Activated naive CD4-positive, alpha-beta T cell treated with anti-CD3 and anti-CD28 coated beads for 36 hours (primary cell): ENCODE measurements around the gene MMS19. TPM values are rescaled to one million over a fixed set of nuclear protein-coding genes. Genes with fewer than 3 reads are reported as not detected.

Experiments
- CTCF ChIA-PET: fragments of 350-600 bp; sonication (Branson Sonifier 250); formaldehyde crosslinking; loops from one replicate; lab custom pipeline; 2021; ENCODE audit warnings: antibody characterized with exemption; lab: Charles Lee
- DNase-seq: peaks from one replicate; pipeline ENCODE4 v3.0.0-alpha.2; 2020
- H3K27ac Mint-ChIP-seq: one replicate; pipeline ENCODE4 v1.8.0; 2021; ENCODE audit warnings: mild to moderate bottlenecking, mixed read lengths
- H3K27me3 Mint-ChIP-seq: one replicate; pipeline ENCODE4 v1.8.0; 2021; ENCODE audit warnings: low read depth, mixed read lengths
- H3K36me3 Mint-ChIP-seq: one replicate; pipeline ENCODE4 v1.8.0; 2021; ENCODE audit warnings: low read depth, mixed read lengths
- H3K4me1 Mint-ChIP-seq: one replicate; pipeline ENCODE4 v1.8.0; 2021; ENCODE audit warnings: low read depth, mixed read lengths
- H3K4me3 Mint-ChIP-seq: one replicate; pipeline ENCODE4 v1.8.0; 2021; ENCODE audit warnings: mild to moderate bottlenecking, moderate library complexity, mixed read lengths
- H3K9me3 Mint-ChIP-seq: one replicate; pipeline ENCODE4 v1.8.0; 2021; ENCODE audit warnings: mixed read lengths
- intact Hi-C: fragments of 100-400 bp; cut with micrococcal nuclease; formaldehyde crosslinking; loops from one replicate; pipeline ENCODE4 v1.15.1; 2023
- total RNA-seq, 2 experiments: library from RNA; stranded (reverse); gene quantifications; one replicate each; pipeline ENCODE4 v1.2.3, GENCODE V29; 2021

MMS19 gene
- total RNA-seq, 2 experiments from 2014 or later, result 95.0 to 95.6 TPM

DNA sequence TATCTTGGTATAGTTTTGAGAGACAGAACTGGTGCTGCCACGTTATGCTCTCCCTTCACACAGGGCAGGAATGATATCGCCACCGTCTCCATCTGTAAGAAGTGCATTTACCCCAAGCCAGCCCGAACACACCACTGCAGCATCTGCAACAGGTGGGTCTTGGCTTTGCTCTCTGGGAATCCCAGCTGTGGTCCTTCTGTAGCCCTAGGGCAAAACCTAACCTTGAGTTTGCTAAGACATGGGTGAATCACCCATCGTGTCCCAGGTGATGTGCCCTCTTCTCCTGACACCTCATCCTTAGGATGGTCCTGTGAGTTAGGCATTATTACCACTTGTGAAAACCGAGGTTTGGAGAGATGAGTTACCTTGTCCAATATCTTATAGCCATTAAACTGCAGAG is 45.9 kb downstream of the MMS19 start:
- H3K27me3 Mint-ChIP-seq, result no peaks in the 10 kb centered on the region
- H3K4me3 Mint-ChIP-seq, result no peak overlapping the region
- no peaks in the 10 kb centered on the region for H3K9me3 Mint-ChIP-seq
- intact Hi-C loops, result no loop called here
- H3K27ac Mint-ChIP-seq, result no peak overlapping the region
- no peak for DNase-seq
- H3K4me1 Mint-ChIP-seq, result peaks cover 47% of the 10 kb centered on the region
- CTCF ChIA-PET, result interaction anchor here (1.0 to 1.3 kb wide), 3 partner anchors 44 to 69 kb away, joined by 3 to 5 read pairs (median 3); no protein-coding TSS in a partner anchor
- peaks cover 28% of the 10 kb centered on the region for H3K36me3 Mint-ChIP-seq

DNA sequence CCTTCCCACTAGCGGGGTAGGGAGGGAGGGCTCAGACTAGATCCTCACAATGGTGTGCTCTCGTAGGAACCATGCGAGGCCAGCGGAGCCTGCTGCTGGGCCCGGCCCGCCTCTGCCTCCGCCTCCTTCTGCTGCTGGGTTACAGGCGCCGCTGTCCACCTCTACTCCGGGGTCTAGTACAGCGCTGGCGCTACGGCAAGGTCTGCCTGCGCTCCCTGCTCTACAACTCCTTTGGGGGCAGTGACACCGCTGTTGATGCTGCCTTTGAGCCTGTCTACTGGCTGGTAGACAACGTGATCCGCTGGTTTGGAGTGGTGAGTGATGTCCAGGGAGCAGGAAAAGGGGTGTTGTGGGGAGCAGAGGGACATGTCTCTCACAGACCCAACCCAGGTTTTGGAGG is 46.6 kb downstream of the MMS19 start:
- CTCF ChIA-PET, result no interaction called here
- Mint-ChIP-seq H3K9me3 (no peaks in the 10 kb centered on the region), H3K27me3 (no peaks in the 10 kb centered on the region), H3K4me3 (no peak overlapping the region), H3K27ac (no peak overlapping the region), H3K4me1 (peaks cover 55% of the 10 kb centered on the region), H3K36me3 (peaks cover 20% of the 10 kb centered on the region)
- intact Hi-C loops, result no loop called here
- DNase-seq, result no peak

DNA sequence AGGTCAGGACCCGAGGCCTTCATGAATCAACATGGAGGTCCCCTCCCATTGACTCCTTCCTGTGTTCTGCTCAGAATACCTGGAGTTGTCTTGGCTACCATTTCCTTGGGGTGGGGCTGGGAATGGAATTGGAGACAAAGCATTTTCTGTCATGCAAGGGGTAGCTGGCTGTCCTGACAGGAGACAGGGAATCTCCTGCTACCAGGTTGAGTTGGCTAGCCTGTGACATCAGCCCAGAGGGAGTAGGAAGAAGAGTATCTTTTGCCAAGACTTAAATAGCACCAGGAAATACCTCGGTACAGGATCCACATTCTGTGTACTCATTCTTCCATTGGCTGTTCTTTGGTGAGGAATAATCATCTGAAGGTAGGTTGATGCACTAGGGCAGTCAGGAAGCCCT is 47.4 kb downstream of the MMS19 start:
- CTCF ChIA-PET, result no interaction called here
- H3K9me3 Mint-ChIP-seq, result no peaks in the 10 kb centered on the region
- intact Hi-C loops, result no loop called here
- no peak for DNase-seq
- no peaks in the 10 kb centered on the region for H3K27me3 Mint-ChIP-seq
- H3K36me3 Mint-ChIP-seq, result peaks cover 18% of the 10 kb centered on the region
- H3K4me1 Mint-ChIP-seq, result peaks cover 60% of the 10 kb centered on the region
- peak overlapping the region; percentile 57 for H3K27ac Mint-ChIP-seq
- no peak overlapping the region for H3K4me3 Mint-ChIP-seq

DNA sequence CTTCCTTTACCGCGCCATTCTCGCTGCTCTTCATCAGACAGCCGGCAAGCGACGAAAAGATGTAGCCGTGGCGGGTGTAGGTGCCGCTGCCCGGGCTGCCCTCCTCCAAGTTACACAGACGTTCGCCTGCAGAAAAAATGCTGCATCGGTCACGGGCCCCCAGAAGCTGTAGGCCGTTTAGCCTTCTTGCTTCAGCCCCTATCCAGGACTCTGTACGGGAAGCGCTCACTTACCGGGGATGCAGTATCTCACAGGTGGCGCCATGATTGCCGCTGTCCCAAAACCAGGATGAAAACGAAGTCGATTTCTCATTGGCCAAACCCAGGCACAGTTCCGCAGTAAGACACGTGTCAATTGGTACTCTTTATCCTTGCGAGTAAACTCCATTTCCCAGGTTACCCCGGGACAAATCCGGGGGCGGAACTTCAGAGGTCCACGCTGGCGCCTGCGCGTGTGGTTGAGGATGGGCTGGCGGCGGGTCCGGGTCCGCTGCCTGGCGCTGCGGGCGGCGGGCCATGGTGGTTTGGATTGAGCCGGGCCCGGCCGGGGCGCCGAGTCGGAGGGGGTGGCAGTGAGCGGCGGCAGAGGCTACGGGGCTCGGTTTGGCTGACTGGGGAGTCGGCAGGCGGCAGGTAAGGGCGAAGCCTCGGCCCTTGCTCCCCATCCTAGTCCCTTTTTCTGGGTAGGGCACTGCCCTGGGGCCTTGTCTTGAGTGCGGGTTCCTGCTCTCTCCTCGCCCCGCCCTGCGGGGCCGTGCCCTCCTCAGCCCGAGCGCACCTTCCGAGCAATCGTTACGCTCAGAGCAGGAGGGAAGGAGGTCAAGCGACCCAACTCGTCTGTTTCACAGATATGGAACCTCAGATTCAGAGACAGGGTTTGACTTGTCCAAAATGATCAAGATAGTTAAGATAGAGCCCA is 52.2 kb downstream of the MMS19 start, which contains the start of the genes EXOSC1 and ZDHHC16:
Gene EXOSC1, minus strand, starts transcription at position 285 of the 918 bp plus-strand sequence. Its CDS starts 21 bp downstream, at position 264.
Gene ZDHHC16, plus strand, starts transcription at position 454 of the 918 bp plus-strand sequence. CDS start 5,501 bp downstream, outside the sequence.
- Mint-ChIP-seq H3K4me1 (peaks cover 53% of the 10 kb centered on the region), H3K27me3 (no peaks in the 10 kb centered on the region), H3K9me3 (no peaks in the 10 kb centered on the region), H3K36me3 (peaks cover 8% of the 10 kb centered on the region), H3K27ac (peak within 1 kb of the TSS; percentile 80), H3K4me3 (peak within 1 kb of the TSS; percentile 86)
- peak; percentile 95 for DNase-seq
- intact Hi-C loops, result loop anchor here (1.0 to 2.0 kb wide), 6 partner anchors 18 to 195 kb away; partner anchors contain the start of genes MMS19, PI4K2A, RRP12 and UBTD1
- CTCF ChIA-PET, result interaction anchor here (0.6 to 4.6 kb wide), 5 partner anchors 18 to 63 kb away, joined by 3 to 49 read pairs (median 8); no protein-coding TSS in a partner anchor

DNA sequence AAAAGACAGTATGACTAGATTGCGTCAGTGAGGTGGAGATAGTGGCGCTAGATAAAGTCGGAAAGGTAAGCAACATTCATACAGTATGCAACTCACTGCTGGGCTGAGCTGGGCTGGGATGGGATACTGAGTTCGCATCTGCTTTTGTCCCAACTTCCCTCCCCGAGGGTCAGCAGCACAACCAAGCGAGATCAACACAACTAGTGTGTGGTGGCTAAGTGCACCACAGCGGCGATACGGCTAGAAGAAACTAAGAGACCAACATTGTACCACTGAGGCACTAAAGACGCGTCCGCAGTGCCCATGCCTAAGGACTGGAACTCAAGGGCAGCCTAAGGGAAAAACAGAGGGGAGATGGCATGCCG is 52.9 kb downstream of the MMS19 start:
- H3K9me3 Mint-ChIP-seq, result no peaks in the 10 kb centered on the region
- DNase-seq, result no peak
- CTCF ChIA-PET, result interaction anchor here (0.6 to 4.6 kb wide), 8 partner anchors 15 to 62 kb away, joined by 3 to 49 read pairs (median 5); partner anchors contain the start of gene RRP12
- H3K4me3 Mint-ChIP-seq, result peak overlapping the region; percentile 86
- peak overlapping the region; percentile 80 for H3K27ac Mint-ChIP-seq
- H3K36me3 Mint-ChIP-seq, result peaks cover 9% of the 10 kb centered on the region
- peaks cover 46% of the 10 kb centered on the region for H3K4me1 Mint-ChIP-seq
- intact Hi-C loops, result loop anchor here (1.0 kb wide), 1 partner anchor 22 kb away; no protein-coding TSS in a partner anchor
- H3K27me3 Mint-ChIP-seq, result no peaks in the 10 kb centered on the region

DNA sequence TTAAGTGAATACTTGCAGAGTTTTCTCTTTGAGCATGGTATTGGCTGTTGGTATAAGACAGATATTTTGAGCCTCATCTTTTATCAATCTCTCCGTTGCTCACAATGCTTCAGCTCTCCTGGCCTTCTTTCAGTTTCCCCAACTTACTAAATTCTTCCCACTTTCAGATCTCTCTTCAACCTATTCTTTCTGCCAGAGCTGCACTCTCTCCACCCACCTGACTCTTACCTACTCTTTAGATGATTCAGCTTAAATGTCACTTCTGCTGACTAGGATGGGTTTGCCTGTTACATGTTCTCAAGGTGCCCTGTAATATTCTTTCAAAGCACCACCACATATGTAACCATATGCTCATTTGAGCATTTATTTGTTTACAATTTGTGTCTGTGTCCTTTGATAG is 54.0 kb downstream of the MMS19 start:
- Mint-ChIP-seq H3K36me3 (peaks cover 9% of the 10 kb centered on the region), H3K4me3 (peak overlapping the region; percentile 86), H3K27me3 (no peaks in the 10 kb centered on the region), H3K4me1 (peaks cover 43% of the 10 kb centered on the region), H3K9me3 (no peaks in the 10 kb centered on the region), H3K27ac (peak overlapping the region; percentile 80)
- intact Hi-C loops, result loop anchor here (1.0 kb wide), 1 partner anchor 10 kb away; no protein-coding TSS in a partner anchor
- no peak for DNase-seq
- CTCF ChIA-PET, result interaction anchor here (0.7 to 4.6 kb wide), 11 partner anchors 9 to 43 kb away, joined by 3 to 49 read pairs (median 4); partner anchors contain the start of gene RRP12

DNA sequence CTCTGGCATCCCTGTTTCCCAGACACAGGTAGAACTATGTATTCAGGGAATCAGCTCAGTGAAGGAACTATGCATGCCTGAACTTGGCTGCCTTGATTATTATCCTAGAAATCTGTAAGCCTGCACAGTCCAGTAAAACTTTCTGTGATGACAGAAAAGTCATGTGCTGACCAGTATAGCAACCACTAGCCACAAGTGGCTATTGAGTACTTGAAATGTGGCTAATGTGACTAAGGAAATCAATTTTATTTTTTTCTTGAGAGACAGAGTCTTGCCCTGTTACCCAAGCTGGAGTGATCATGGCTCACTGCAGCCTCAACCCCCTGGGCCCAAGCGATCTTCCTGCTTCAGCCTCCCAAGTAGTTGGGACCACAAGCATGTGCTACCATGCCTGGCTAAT is 55.9 kb downstream of the MMS19 start:
- Mint-ChIP-seq H3K36me3 (peaks cover 12% of the 10 kb centered on the region), H3K4me3 (no peak overlapping the region), H3K27me3 (no peaks in the 10 kb centered on the region), H3K4me1 (peaks cover 33% of the 10 kb centered on the region), H3K9me3 (no peaks in the 10 kb centered on the region), H3K27ac (peak overlapping the region; percentile 46)
- CTCF ChIA-PET, result interaction anchor here (0.6 to 4.6 kb wide), 4 partner anchors 31 to 191 kb away, joined by 3 to 49 read pairs (median 6); no protein-coding TSS in a partner anchor
- intact Hi-C loops, result no loop called here
- no peak for DNase-seq

DNA sequence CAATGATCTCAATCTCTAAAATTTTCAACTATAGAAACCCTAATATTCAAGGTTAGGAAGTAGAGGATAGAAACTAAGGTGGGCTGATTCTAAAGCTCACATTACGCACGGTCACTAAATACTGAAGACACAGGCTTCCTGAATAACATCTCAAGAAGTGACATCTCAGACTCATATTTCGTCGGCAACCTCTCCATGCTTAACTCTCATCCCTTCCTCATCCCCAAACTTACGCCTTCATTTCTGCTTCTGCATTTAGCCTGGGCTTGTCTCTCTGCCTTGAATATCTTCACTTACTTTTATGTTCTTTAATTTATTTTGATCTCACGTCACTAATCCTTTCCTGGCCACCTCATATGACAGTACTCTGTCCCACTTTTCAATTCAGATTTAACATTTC is 63.0 kb downstream of the MMS19 start:
- Mint-ChIP-seq H3K4me3 (no peak overlapping the region), H3K27ac (peak overlapping the region; percentile 89), H3K9me3 (no peaks in the 10 kb centered on the region), H3K36me3 (peaks cover 31% of the 10 kb centered on the region), H3K27me3 (no peaks in the 10 kb centered on the region), H3K4me1 (peaks cover 10% of the 10 kb centered on the region)
- DNase-seq, result no peak
- intact Hi-C loops, result no loop called here
- CTCF ChIA-PET, result interaction anchor here (0.6 to 2.6 kb wide), 5 partner anchors 10 to 362 kb away, joined by 3 to 8 read pairs (median 6); no protein-coding TSS in a partner anchor

DNA sequence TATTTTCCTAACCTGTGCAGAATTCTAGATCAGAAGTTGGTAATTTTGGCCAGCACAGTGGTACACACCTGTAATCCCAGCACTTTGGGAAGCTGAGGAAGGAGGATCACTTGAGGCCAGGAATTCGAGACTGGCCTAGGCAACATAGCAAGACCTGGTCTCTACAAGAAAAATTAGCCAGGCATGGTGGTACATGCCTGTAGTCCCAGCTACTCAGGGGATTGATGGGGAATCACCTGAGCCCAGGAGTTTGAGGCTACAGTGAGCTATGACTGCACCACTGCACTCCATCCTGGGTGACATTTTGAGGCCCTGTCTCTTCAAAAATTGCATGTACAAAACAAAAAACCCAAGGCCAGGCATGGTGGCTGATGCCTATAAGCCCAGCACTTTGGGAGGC is 63.7 kb downstream of the MMS19 start:
- H3K36me3 Mint-ChIP-seq, result peaks cover 37% of the 10 kb centered on the region
- DNase-seq, result no peak
- peaks cover 14% of the 10 kb centered on the region for H3K4me1 Mint-ChIP-seq
- H3K27me3 Mint-ChIP-seq, result no peaks in the 10 kb centered on the region
- no peaks in the 10 kb centered on the region for H3K9me3 Mint-ChIP-seq
- intact Hi-C loops, result loop anchor here (1.0 kb wide), 1 partner anchor 10 kb away; no protein-coding TSS in a partner anchor
- H3K27ac Mint-ChIP-seq, result peak overlapping the region; percentile 89
- CTCF ChIA-PET, result interaction anchor here (0.6 to 2.6 kb wide), 7 partner anchors 10 to 362 kb away, joined by 3 to 8 read pairs (median 5); no protein-coding TSS in a partner anchor
- H3K4me3 Mint-ChIP-seq, result no peak overlapping the region

DNA sequence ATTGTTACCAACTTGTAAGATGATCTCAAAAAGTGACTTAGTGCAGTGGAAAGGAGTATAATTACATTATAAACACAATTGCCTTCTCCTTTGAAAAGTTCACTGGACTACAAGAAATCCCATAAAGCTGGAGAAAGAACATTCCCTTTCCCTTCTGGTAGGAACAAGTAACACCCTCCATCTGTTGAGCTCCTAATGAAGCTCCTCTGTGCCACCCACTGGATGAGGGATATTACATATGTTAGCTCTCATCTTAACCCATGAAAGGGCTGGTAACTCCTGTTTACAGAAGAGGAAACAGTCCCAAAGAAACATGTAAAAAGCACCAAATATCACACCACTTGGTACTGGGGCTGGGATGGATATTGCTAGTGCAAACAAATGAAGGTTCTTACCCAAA is 64.2 kb downstream of the MMS19 start:
- Mint-ChIP-seq H3K4me3 (no peak overlapping the region), H3K36me3 (peaks cover 42% of the 10 kb centered on the region), H3K9me3 (no peaks in the 10 kb centered on the region), H3K27ac (peak overlapping the region; percentile 89), H3K4me1 (peaks cover 19% of the 10 kb centered on the region), H3K27me3 (no peaks in the 10 kb centered on the region)
- CTCF ChIA-PET, result interaction anchor here (0.6 to 2.6 kb wide), 7 partner anchors 19 to 361 kb away, joined by 3 to 8 read pairs (median 6); no protein-coding TSS in a partner anchor
- intact Hi-C loops, result loop anchor here (1.0 kb wide), 1 partner anchor 10 kb away; no protein-coding TSS in a partner anchor
- DNase-seq, result no peak

DNA sequence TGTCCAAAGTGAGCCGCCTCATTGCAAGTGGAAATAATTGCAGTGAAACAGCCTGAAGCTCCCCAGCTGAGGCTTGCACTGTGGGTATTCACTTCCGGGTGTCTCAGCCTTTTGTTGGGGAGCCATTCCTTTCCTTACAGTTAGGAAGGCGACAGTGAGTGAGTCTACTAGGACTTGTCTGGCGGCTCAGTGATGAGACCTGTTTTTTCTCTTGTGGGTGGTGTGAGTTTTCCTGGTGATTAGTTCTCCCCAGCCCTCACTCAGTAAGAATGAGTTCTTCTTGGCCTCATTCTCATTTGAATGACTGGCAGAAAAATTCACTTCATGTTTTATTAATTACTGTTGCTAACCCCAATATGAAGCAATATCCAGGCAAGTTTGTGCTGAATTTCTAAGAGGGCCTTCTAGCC is 69.6 kb downstream of the MMS19 start:
- peaks cover 63% of the 10 kb centered on the region for H3K36me3 Mint-ChIP-seq
- H3K4me3 Mint-ChIP-seq, result peak overlapping the region; percentile 88
- H3K27me3 Mint-ChIP-seq, result no peaks in the 10 kb centered on the region
- DNase-seq, result peak; percentile 45
- intact Hi-C loops, result loop anchor here (1.0 to 5.0 kb wide), 3 partner anchors 18 to 841 kb away; partner anchors contain the start of genes EXOSC1, TM9SF3 and ZDHHC16
- H3K4me1 Mint-ChIP-seq, result peaks cover 36% of the 10 kb centered on the region
- H3K9me3 Mint-ChIP-seq, result no peaks in the 10 kb centered on the region
- CTCF ChIA-PET, result interaction anchor here (0.6 to 3.5 kb wide), 6 partner anchors 8 to 36 kb away, joined by 3 to 16 read pairs (median 5); partner anchors contain the start of gene RRP12
- peak overlapping the region; percentile 97 for H3K27ac Mint-ChIP-seq
